ENCODE data around the gene FSD1.

FSD1 gene

DNA sequence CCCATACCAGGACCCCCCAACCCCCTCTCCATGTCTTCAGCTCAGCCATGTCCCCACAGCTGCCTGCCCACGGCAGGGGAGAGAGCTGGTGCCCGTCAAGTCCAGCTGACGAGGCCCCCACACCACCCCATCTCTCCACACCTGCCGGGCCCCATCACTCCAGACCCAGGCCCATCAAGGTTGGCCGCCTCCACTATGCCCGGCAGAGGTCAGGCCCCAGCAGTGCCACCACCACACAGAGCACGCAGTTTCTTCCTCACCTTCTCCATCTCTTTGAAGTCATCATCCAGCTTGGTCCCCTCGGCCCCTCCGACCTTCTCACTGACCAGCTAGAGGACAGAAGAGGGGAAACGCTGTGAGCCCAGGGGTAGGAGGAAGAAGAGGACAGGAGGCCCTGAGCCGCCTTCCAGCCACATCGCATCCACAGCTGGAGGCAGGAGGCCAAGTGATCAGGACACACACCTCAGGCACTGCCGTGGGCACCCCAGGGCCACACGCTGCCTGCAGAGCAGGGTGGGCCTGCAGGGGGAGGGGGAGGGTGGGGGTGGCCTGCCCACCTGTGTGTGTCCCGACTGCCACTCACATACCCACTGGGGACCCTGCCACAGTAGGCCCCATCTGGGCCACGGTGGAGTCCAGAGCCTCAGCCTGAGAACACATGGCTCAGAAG, 62.4 kb downstream of the FSD1 start:
- DNase-seq: no peak

DNA sequence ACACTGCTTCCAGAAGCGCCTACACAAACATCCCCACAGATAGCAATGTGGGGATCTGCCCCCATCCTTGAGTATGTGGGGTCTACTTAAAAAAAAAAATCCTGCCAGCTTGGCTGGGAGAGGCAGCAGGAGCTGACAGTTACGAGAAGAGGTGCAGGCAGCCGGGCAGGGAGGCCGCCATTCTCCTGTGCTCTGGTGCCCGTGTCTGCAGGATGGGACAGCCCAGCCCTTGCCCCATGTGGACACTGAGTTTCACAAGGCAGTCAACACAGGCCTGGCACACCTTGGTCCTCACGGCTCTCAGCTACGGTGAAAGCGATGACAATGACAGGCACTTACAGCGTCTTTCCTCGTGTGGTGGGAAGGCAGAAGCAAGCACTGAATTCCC, 62.9 kb downstream of the FSD1 start:
- DNase-seq: no peak

DNA sequence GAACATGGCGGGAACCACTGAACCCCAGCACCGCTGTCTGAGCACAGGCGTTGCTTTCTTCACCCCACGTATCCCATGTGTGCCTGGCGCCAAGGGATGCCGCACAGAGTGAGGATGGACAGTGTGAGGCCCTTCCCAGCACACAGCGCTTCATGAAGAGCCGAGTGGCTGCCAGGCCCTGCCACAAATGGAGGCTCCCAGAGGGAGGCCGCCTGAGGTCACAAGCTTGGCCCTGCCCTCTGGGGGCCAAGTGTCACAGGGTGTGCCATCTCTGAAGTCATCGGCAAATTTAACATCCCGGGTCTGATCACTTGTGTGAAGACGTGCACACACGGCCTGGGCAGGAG, 63.4 kb downstream of the FSD1 start:
- no peak for DNase-seq

DNA sequence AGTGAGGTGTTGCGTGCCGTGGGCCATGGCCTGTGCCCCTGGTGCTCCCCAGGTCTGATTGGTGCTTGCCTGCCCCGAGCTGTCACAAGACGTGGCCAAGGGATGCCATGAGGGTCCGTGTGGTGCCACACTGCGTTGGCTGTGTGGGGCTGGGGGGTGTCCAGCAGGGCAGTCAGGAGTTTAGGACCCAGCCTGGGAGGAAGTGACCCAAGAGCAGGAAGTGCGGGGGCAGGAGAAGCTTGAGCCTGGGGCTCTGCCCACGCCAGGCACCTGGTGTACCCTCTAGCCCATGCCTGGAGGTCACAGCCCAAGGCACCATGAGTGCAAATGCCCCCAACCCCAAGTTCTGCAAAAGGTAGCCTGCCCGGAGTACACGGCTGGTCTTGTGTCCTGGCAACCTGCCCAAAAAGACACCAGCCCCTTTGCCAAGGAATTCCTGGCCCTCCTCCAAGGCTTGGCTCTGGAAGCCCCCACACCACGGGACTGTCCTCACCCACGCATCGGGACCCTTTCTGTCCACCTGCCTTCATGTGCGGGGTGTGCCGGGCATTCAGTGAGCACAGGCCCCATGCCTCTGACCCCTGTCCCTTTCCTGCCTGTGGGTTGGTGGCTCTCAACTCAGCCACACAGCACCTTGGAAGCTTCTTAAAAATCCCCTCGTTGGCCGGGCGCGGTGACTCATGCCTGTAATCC, 63.9 kb downstream of the FSD1 start:
- DNase-seq: no peak

- DNase-seq: peak; percentile 90
Observed at GRCh38 chr19:4369109-4369887, 64.9 kb downstream of the FSD1 start.

GRCh38 chr19:4369888-4370260, 65.5 kb downstream of the FSD1 start:
- peak; percentile 86 for DNase-seq

GRCh38 chr19:4370418-4371041, 66.1 kb downstream of the FSD1 start:
- DNase-seq: no peak

- DNase-seq: no peak
Observed at GRCh38 chr19:4371247-4372164, 67.1 kb downstream of the FSD1 start.

DNA sequence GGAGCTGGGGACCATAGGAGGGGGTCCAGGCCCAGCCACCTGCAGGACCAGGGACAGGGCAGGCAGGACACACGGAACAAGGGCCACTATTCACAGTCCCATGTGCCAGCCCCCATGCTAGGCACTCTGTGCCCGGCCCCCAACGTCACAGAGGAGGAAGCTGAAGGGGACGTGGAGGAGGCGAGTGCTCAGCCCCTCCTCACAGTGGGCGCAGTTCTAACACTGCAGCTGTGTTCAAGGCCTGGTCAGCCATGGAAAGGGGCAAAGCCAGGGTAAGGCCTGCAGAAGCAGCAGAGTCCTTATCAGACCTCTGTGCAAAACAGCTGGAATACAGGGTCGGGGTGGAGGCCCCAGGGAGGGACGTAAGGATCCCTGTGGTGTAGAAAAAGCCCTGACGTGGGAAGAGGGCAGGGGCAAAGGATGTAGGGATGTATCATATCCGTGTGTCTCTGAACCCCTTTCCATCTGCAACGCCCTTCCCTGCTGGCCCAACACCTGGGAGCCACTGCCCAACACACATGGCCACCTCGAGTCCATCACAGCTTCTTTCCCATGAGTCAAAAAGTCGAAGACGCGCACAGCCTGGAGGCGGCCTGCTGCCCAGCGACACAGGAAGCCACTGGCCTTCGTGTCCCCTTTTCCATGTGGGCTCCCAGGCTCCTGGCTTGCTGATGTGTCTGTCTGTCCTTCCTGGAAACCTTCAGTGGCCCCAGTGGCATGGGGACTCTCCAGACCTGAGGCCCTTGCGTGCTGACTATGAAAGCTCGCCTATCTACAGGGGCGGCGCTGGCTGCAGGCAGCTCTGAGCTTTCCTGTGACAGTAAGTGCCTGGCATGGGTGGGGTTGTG, 68.0 kb downstream of the FSD1 start:
- DNase-seq: no peak

GRCh38 chr19:4373013-4373367, 68.6 kb downstream of the FSD1 start:
- DNase-seq: no peak
